Measurements from ENCODE around the gene SPIB.

Gene SPIB

GRCh38 chr19:50476224-50476906, 57.6 kb downstream of the SPIB start, which contains the start of the genes EMC10 and GARIN5A:
EMC10 (plus strand) TSS chr19:50476507; CDS start chr19:50476545, 38 bp downstream.
GARIN5A (minus strand) TSS chr19:50476848; CDS start chr19:50476388, 460 bp downstream.
- peak; percentile 83 for DNase-seq

DNA sequence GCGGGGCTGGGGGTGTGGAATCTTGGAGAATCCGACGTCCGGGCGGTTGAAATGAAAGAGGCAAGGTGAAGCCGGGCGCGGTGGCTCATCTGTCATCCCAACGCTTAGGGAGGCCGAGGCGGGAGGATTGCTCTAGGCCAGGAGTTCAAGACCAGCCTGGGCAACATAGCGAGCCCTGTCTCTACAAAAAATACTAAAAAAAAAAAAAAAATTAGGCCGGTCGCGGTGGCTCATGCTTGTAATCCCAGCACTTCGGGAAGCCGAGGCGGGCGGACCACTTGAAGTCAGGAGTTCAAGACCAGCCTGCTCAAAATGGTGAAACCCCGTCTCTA, 58.1 kb downstream of the SPIB start:
- no peak for DNase-seq

DNA sequence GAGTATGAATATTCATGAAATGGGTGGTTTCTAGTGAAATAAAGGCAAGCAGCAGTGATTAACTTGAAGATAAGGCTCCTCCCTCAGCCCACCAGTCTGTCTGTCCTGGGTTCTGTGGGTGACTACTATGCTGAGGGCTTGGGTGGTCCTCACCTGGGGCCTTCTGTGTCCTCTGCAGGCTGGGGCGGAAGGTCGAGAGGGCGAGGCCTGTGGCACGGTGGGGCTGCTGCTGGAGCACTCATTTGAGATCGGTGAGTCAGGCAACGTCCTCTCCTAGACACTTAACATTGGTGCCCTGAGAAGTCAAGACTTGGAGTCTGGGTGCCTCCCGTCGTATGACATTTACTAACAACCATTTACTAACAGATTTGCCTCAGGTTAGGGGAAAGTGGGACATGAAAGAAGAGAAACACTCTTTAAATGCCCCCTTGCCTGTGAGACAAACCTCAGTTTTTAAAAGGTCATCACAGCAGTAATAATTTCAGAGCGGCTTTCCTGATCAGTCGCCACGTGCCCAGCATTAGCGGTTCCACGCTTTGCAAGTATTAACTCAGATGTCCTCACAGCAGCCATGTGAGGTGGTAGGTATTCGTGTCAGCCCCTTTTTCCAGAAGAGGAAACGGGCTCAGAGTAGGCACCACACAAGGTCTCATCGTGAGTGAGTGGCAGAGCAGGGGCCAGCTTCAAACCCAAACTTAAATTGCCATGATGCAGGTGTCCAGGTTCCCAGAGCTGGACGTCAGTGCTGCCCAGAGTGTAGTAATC, 59.2 kb downstream of the SPIB start:
- no peak for DNase-seq

- peak; percentile 56 for DNase-seq
These were observed 60.4 kb downstream of the SPIB start for GRCh38 chr19:50478901-50479715.

DNA sequence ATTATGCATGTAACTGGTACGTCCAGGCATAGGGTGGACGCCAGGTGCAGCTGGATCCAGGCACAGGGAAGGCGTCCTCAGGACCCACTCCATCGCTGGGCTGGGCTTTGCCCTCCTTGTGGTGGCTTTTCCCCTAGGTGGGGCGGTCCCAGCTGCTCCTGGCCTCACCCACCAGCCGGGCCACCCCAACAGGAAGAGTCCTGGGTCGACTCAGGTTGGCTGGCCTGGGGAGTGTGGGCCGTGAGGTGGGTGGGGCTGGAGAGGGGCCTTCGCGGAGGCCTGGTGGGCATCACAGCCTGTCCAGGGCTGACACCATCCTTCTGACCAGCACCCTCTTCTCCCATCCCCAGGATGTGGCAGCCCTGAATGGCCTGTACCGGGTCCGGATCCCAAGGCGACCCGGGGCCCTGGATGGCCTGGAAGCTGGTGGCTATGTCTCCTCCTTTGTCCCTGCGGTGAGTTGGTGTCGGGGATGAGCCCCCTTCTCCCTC, 61.1 kb downstream of the SPIB start:
- DNase-seq, result no peak

- DNase-seq, result no peak
These were observed 61.8 kb downstream of the SPIB start for GRCh38 chr19:50480281-50481111.

Data from EL (cell line).